Measurements from ENCODE around the gene TBXAS1. TPM values are rescaled to one million over a fixed set of nuclear protein-coding genes. Genes with fewer than 3 reads are reported as not detected.

Gene TBXAS1
- total and polyA plus RNA-seq, 8 donors, result 0.74 to 18.4 (median 2.2) TPM

DNA sequence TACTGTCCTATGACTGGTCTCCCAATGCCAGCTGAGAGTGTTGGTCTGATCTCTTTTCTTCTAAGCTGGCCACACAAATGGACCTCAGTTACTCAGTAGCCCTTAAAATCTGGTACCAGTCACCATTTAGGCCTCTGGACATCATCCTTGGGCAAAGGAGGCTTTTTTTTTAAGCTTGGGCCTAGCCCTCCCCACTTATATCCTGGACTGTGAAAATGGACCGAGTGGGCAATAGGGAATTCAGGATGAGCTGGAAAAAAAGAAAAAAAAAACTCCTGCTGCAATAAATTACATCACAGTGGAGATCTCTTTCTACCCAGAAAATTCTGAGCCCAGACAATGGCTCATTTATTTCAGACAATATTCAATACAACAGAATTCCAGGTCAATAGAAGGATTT lies 165.3 kb downstream of the TBXAS1 start:
- 78 to 83% methylated on average over 1 of the region's 1 CpG for WGBS, 2 donors

DNA sequence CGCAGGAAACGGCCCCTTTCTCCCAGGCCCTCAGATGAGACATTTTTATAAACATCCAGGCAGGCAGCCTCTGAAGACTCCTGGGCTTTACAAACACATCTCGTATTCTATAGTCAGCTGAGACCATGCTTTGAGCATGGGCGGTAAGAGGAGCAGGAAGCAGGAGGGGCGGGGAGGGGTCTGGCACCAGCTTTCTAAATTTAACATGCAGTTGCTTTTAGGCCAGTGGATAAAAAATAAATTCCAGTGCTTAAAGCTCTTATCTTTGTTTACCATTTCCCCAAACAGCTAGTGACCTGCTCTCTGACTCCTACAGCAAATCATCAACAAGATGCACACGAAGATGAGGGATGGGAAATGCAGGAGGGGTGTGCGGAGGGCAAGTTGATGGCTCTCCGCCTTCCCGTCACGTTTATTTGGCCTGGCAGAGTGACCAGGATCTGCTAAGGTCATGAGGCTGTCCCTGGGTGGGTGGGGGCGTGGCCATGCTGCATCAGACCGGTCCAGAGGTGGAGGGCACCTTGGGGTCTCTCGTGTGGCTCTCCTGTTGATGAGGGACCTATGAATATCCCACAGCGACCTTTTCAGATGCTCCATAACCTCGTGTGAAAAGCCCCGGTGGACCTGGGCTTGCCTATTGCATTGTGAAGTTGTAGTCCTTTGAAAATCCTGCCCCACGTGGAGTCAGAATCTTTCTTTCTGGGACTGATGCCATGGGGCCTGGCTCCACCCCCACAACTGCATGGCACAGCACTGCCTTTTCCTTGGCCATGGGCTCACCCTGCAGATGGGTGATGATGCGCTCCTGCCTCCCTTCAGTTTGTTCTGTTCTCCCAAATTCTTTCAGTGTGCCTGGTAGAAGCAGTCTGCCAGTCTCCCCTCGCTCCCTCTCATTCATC lies 166.2 kb downstream of the TBXAS1 start:
- Histone ChIP-seq H3K4me1 (no peaks in the 10 kb centered on the region), H3K9me3 (no peaks in the 10 kb centered on the region), H3K27ac (no peak overlapping the region), H3K4me3 (no peak overlapping the region), H3K27me3 (no peaks in the 10 kb centered on the region), H3K36me3 (no peaks in the 10 kb centered on the region)
- DNase-seq, result peak in 4 of 6 donors; percentile 25 to 53 (median 38)
- intact Hi-C loops (cut with DNase I), result loop anchor here in 1 of 3 donors (5.0 to 10.0 kb wide), 2 partner anchors 220 to 353 kb away; partner anchors contain the start of gene HIPK2
- TF ChIP-seq, protein P1, sequence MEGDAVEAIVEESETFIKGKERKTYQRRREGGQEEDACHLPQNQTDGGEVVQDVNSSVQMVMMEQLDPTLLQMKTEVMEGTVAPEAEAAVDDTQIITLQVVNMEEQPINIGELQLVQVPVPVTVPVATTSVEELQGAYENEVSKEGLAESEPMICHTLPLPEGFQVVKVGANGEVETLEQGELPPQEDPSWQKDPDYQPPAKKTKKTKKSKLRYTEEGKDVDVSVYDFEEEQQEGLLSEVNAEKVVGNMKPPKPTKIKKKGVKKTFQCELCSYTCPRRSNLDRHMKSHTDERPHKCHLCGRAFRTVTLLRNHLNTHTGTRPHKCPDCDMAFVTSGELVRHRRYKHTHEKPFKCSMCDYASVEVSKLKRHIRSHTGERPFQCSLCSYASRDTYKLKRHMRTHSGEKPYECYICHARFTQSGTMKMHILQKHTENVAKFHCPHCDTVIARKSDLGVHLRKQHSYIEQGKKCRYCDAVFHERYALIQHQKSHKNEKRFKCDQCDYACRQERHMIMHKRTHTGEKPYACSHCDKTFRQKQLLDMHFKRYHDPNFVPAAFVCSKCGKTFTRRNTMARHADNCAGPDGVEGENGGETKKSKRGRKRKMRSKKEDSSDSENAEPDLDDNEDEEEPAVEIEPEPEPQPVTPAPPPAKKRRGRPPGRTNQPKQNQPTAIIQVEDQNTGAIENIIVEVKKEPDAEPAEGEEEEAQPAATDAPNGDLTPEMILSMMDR (IDR thresholded peaks at IDR 0.05), result no peak
- no peak for FAIRE-seq
- ATAC-seq, result peak; percentile 48 to 85 (median 74)
- WGBS, 2 donors, result 60 to 62% methylated on average over 19 of the region's 19 CpGs

More for the DNA sequence above, 165.3 kb downstream of the TBXAS1 start:
- intact Hi-C loops (cut with DNase I), result loop anchor here in 1 of 3 donors (10.0 kb wide), 1 partner anchor 220 kb away; the partner anchor contains the start of gene HIPK2
- Histone ChIP-seq H3K27me3 (no peaks in the 10 kb centered on the region), H3K4me3 (no peak overlapping the region), H3K4me1 (no peaks in the 10 kb centered on the region), H3K36me3 (no peaks in the 10 kb centered on the region), H3K9me3 (no peaks in the 10 kb centered on the region), H3K27ac (no peak overlapping the region)
- ATAC-seq (no peak), DNase-seq (no peak), FAIRE-seq (no peak)
- TF ChIP-seq, protein P1 (IDR thresholded peaks at IDR 0.05), result no peak

DNA sequence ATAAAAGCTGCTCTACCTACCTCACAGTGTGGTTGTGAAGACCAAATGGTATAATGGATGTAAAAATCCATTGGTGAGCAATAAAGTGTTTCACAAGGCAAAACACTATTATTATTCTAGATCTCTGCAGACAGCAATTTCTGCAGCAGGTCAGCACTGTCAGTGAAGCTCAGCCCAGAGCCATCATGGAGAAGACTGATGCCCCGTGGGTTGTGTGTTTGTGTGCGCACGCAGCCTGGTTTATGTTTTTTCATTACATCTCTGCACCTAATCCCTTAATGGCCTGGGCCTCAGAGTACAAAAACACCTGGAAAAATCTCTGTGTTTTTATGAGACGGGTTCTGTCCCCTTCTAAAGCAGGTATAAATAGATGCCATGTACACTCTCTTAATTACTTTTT lies 169.5 kb downstream of the TBXAS1 start:
- Histone ChIP-seq H3K27me3 (no peaks in the 10 kb centered on the region), H3K27ac (no peak overlapping the region), H3K9me3 (no peaks in the 10 kb centered on the region), H3K4me1 (no peaks in the 10 kb centered on the region), H3K36me3 (no peaks in the 10 kb centered on the region), H3K4me3 (no peak overlapping the region)
- 93 to 94% methylated on average over 4 of the region's 4 CpGs for WGBS, 2 donors
- intact Hi-C loops (cut with DNase I), result loop anchor here in 1 of 3 donors (5.0 to 10.0 kb wide), 2 partner anchors 224 to 356 kb away; partner anchors contain the start of gene HIPK2
- TF ChIP-seq, protein P1 (IDR thresholded peaks at IDR 0.05), result no peak
- DNase-seq (no peak), ATAC-seq (no peak), FAIRE-seq (no peak)

DNA sequence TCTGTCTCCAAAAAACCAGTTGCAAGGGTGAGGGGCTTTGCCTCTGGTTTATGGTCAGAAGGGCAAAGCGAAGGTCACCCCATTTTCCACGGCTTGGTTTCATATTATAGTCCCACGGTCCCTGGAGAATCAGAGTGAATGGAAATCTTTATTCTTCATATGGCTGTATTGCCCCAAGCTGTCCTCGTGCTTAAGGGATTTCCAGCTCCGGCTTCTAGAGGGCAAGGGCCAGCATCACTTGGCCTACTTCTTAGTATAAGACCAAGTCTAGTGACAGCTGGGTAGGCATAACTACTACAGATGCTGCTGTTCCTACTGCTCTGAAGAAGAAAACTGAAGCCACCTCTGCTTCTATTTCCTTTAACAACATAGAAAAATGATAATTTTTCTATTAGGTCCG lies 170.5 kb downstream of the TBXAS1 start:
- ATAC-seq, result no peak
- DNase-seq, result no peak
- TF ChIP-seq, protein P1 (IDR thresholded peaks at IDR 0.05), result no peak
- no peaks in the 10 kb centered on the region for H3K9me3 ChIP-seq
- H3K36me3 ChIP-seq, result no peaks in the 10 kb centered on the region
- H3K4me3 ChIP-seq, result no peak overlapping the region
- no peaks in the 10 kb centered on the region for H3K27me3 ChIP-seq
- H3K4me1 ChIP-seq, result no peaks in the 10 kb centered on the region
- FAIRE-seq, result no peak
- no peak overlapping the region for H3K27ac ChIP-seq
- WGBS, 2 donors, result 91 to 96% methylated on average over 6 of the region's 6 CpGs
- intact Hi-C loops (cut with DNase I), result loop anchor here in 1 of 3 donors (5.0 to 10.0 kb wide), 2 partner anchors 225 to 357 kb away; partner anchors contain the start of gene HIPK2
